ENCODE data around the gene RNF115. TPM values are rescaled to one million over a fixed set of nuclear protein-coding genes. Genes with fewer than 3 reads are reported as not detected.

The RNF115 gene
- total and polyA plus RNA-seq, 2 of the 8 experiments (the other 6 are each of a cell fraction or from before 2014, with no cell fraction given): 4.7 to 10.8 TPM

DNA sequence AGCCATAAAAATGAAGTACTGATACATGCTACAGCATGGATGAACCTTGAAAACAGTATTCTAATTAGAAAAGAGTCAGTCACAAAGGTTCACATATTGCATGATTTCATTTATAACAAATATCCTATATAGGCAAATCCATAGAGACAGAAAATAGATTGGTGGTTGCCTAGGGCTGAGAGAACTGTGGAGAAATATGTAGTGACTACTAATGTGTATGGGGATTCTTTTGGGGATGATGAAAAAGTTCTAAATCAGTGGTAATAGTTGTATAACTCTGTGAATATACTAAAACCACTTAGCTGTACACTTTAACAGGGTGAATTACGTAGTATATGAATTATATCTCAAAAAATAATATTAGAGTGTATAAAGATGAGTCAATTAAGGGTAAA, 45.8 kb downstream of the RNF115 start (continued):
- no peak for TF ChIP-seq POLR2AphosphoS5 (IDR thresholded peaks at IDR 0.05; ENCODE audit: low read depth, low read length)

Data from H1 (cell line).